Esophagus (tissue), 2 donors: ENCODE data around the gene SLX9. TPM values are rescaled to one million over a fixed set of nuclear protein-coding genes. Genes with fewer than 3 reads are reported as not detected.

Source experiments
- H3K27ac ChIP-seq, 2 donors: one replicate each; pipeline ENCODE4 v1.5.1; 2013; ENCODE audit warnings: low read depth in 2 of 2, mild to moderate bottlenecking in 2 of 2, inconsistent platforms in 1 of 2, low read length in 1 of 2, moderate library complexity in 1 of 2
- H3K27me3 ChIP-seq, 2 donors: one replicate each; pipeline ENCODE4 v1.6.1; 2013; ENCODE audit warnings: low read length in 2 of 2, control low read depth in 1 of 2, mild to moderate bottlenecking in 1 of 2; ENCODE audit not compliant: insufficient read depth in 2 of 2, control insufficient read depth in 1 of 2
- H3K36me3 ChIP-seq, 2 donors: one replicate each; pipeline ENCODE4 v1.6.1; 2013; ENCODE audit warnings: low read length in 1 of 2; ENCODE audit not compliant: control insufficient read depth in 2 of 2, insufficient read depth in 2 of 2
- H3K4me1 ChIP-seq, 2 donors: one replicate each; pipeline ENCODE4 v1.6.1; 2013; ENCODE audit warnings: low read length in 1 of 2; ENCODE audit not compliant: control insufficient read depth in 2 of 2, insufficient read depth in 2 of 2
- H3K4me3 ChIP-seq, 2 donors: one replicate each; pipeline ENCODE4 v1.5.1; 2013; ENCODE audit warnings: low read length in 2 of 2, mild to moderate bottlenecking in 2 of 2, low read depth in 1 of 2, moderate library complexity in 1 of 2
- H3K9me3 ChIP-seq, 2 donors: one replicate each; pipeline ENCODE4 v1.6.1; 2013; ENCODE audit warnings: mild to moderate bottlenecking in 2 of 2, low read depth in 1 of 2, low read length in 1 of 2, moderate library complexity in 1 of 2; ENCODE audit not compliant: control insufficient read depth in 2 of 2, insufficient read depth in 1 of 2
- WGBS, 2 donors: extraction: QIAGEN DNeasy Blood & Tissue Kit; methylation state at CpG; one replicate each; pipeline ENCODE4 v1.1.7; 2013; 5-methylcytosine and 5-hydroxymethylcytosine counted together
- polyA plus RNA-seq, 2 donors: library from polyadenylated mRNA; stranded (reverse); fragments of 200-250 nt; gene quantifications; one replicate each; pipeline ENCODE4 v1.2.3, GENCODE V29; 2013
- donor health status: healthy with polysubstance abuse.
- donor health status: Bipolar disorder and iron deficiency.

Gene SLX9, protein sequence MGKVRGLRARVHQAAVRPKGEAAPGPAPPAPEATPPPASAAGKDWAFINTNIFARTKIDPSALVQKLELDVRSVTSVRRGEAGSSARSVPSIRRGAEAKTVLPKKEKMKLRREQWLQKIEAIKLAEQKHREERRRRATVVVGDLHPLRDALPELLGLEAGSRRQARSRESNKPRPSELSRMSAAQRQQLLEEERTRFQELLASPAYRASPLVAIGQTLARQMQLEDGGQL
- polyA plus RNA-seq, result 10 to 100 TPM; 12.4 to 16.1 TPM

DNA sequence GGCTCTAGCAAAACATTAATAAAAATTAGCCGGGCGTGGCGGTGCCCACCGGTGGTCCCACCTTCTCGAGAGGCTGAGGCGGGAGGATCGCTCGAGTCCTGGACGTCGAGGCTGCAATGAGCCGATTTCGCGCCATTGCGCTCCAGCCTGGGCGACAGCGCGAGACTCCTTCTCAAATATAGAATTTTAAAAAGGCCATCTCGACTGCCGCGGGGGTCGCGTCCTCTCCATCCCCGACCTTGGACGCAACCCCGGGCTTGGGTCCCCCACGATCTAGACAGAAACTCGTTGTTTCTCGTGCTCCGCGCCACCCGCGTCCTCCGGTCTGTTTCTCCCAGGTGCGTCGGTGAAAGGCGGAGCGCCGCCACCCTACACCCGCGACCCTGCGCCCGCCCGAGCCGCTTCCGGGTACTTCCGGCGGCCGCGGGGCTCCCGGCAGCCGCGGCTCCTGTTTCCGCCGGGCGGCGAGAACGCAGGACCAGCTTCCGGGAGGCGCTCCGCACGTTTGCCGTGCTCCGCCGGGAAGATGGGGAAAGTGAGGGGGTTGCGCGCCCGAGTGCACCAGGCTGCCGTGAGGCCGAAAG is at the start of gene SLX9:
TSS of gene SLX9 (plus strand) at position 498 of the 584 bp plus-strand sequence. CDS start at position 527, 29 bp downstream.
- Histone ChIP-seq H3K4me3 (peak within 1 kb of the TSS; percentile 88 to 97), H3K4me1 (peaks cover 4 to 11% of the 10 kb centered on the region in 2 donors), H3K9me3 (no peaks in the 10 kb centered on the region), H3K27me3 (no peaks in the 10 kb centered on the region), H3K27ac (peak within 1 kb of the TSS; percentile 40 to 63), H3K36me3 (peaks cover 0 to 6% of the 10 kb centered on the region in 2 donors)
- 1 to 3% methylated on average over 66 to 69 of the region's 69 CpGs for WGBS, 2 donors

DNA sequence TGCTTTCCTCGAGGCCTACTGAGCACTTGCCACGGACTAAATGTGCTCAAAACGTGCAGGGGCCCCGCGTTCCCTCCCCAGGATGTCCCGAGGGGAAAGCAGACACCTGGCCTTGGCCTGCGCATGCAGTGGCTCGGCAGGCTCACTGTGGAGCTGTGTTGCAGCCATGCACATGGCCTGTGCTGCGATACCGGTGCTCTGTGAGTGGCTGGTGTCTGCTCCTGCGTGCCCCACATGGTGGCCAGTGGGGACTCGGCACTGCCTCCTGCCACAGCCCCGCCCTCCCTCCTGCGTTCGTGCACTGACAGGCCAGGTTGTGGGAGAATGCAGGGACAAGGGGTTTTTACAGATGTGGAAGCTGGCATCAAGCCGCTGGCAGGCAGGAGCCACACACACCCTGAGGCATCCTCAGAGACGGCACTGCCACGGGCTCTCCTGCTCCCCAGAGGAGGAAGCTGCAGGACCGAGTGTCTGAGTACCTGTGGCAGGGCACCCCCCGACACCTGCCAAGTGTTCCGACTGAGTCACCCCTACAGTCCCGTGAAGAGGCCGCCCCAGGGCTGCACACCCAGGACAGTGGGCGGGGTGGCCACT is 49.4 kb upstream of the SLX9 start:
- Histone ChIP-seq H3K27ac (no peak overlapping the region), H3K27me3 (peaks cover 0 to 3% of the 10 kb centered on the region in 2 donors), H3K36me3 (no peaks in the 10 kb centered on the region), H3K4me1 (peaks cover 0 to 11% of the 10 kb centered on the region in 2 donors), H3K9me3 (no peaks in the 10 kb centered on the region), H3K4me3 (no peak overlapping the region)
- 51 to 56% methylated on average over 23 to 24 of the region's 24 CpGs for WGBS, 2 donors

DNA sequence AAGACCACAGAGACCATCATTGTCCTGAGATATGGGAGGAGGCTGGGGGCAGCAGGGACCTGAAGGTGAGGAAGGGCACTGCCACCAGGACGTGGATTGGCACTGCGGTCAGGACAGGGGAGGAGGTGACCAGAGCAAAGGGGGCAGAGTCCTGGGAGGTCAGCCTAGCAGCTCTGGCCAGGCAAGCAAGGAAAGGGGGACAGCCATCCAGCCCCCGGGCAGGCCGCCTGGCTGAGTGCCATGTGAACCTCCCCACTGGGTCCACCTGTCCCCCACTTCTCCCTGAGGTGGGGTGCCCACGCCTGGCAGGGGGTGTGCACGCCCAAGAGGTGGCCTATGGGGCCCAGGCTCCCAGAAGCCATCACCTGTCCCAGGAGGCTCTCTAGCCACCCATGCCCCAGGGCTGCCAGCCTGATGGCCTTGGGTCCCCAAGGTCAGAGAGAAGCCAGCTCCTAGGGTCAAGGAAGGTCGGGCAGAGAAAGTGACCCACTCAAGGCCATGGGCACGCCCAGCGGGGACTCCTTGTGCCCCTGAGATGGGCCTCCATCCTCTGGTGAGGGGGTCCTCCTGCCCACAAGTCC is 48.8 kb upstream of the SLX9 start:
- 63 to 66% methylated on average over 9 of the region's 9 CpGs for WGBS, 2 donors
- Histone ChIP-seq H3K9me3 (no peaks in the 10 kb centered on the region), H3K36me3 (no peaks in the 10 kb centered on the region), H3K27ac (no peak overlapping the region), H3K27me3 (peaks cover 0 to 3% of the 10 kb centered on the region in 2 donors), H3K4me3 (no peak overlapping the region), H3K4me1 (peaks cover 0 to 11% of the 10 kb centered on the region in 2 donors)

DNA sequence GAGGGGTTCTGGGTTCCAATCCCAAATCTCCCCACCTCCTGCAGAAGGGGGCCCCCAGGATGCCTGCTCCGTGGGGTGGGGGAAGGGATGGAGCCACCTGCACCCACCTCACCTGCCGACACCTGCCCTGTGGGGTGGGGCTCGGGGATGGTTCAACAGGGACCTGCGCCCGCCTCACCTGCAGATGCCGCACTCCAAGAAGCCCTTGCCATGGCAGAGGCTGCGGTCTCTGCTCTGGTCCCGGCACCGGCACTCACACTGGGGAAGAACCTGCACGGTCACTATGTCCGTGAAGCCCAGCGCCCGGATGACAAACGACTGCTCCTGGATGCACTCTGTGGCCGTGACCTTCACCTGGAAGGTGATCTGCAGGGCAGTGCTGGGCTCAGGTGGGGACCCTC is 48.2 kb upstream of the SLX9 start:
- H3K27me3 ChIP-seq, result peaks cover 0 to 3% of the 10 kb centered on the region in 2 donors
- no peaks in the 10 kb centered on the region for H3K9me3 ChIP-seq
- H3K4me1 ChIP-seq, result peaks cover 0 to 11% of the 10 kb centered on the region in 2 donors
- no peak overlapping the region for H3K27ac ChIP-seq
- H3K4me3 ChIP-seq, result no peak overlapping the region
- WGBS, 2 donors, result 81 to 85% methylated on average over 15 of the region's 15 CpGs
- H3K36me3 ChIP-seq, result no peaks in the 10 kb centered on the region

DNA sequence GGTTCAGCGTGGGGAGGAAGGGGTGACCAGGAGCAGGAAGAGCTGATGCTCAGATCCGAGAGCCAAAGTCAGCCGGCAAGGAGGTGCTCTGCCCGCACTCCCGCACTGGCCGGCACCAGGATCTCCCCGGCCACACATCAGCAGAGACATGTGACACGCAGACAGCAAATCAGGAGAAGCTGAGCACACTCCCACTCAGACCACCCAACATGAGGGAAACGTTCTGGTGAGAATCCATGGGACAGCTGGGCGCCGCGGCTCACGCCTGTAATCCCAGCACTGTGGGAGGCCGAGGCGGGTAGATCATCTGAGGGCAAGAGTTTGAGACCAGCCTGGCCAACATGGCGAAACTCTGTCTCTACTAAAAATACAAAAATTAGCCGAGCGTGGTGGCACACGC is 47.7 kb upstream of the SLX9 start:
- no peaks in the 10 kb centered on the region for H3K36me3 ChIP-seq
- peaks cover 0 to 3% of the 10 kb centered on the region in 2 donors for H3K27me3 ChIP-seq
- H3K4me1 ChIP-seq, result peaks cover 0 to 11% of the 10 kb centered on the region in 2 donors
- H3K4me3 ChIP-seq, result no peak overlapping the region
- WGBS, 2 donors, result 67 to 77% methylated on average over 19 of the region's 19 CpGs
- H3K9me3 ChIP-seq, result no peaks in the 10 kb centered on the region
- no peak overlapping the region for H3K27ac ChIP-seq

DNA sequence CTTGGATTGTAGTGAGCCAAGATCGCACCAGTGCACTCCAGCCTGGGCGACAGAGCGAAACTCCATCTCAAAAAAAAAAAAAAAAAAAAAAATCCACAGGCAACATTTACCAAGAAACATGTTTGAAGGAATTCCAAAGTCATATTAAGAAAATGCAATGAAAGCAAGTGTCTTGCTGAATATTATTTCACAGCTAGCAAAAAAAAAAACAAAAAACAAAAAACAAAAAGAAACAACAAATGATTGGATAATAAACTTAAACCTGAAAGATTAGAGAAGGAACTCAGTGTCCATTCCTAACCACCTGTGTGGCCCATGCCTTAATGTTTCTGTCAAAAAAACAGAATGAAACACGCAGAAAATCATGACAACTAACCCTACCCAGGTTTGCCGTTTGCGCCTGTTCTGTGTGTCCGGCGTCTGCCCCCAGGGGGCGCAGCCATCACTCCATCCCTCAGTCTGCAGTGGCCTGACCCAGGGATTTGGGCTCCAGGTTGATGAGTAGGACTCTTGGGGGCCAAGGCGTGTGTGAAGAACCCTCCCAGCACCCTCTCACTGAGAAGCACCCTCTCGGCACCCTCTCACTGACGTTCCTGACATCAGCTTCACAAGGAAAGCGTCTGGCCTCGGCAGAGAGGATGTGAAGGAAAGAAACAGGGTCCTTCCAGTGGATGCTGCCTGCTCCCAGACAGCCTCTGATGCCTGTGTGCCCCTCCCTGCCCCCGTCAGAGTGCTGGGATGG is 47.1 kb upstream of the SLX9 start:
- Histone ChIP-seq H3K4me1 (peaks cover 0 to 14% of the 10 kb centered on the region in 2 donors), H3K27me3 (peaks cover 0 to 3% of the 10 kb centered on the region in 2 donors), H3K9me3 (no peaks in the 10 kb centered on the region), H3K4me3 (no peak overlapping the region), H3K36me3 (no peaks in the 10 kb centered on the region), H3K27ac (no peak overlapping the region)
- 39 to 41% methylated on average over 15 of the region's 15 CpGs for WGBS, 2 donors

DNA sequence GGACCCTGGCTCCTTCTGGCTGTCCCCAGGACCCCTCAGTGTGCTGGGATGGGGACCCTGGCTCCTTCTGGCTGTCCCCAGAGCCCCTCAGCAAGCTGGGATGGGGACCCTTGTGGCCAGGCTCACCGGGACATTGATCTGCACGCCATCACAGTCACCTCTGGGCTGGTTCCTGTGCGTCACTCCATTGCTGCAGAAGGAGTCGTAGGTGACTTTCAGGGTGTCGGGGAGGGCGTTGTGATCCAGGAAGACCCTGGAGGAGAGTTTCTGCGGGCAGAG is 46.6 kb upstream of the SLX9 start:
- 83 to 89% methylated on average over 7 of the region's 7 CpGs for WGBS, 2 donors
- Histone ChIP-seq H3K4me1 (peaks cover 0 to 14% of the 10 kb centered on the region in 2 donors), H3K36me3 (no peaks in the 10 kb centered on the region), H3K27me3 (peaks cover 0 to 3% of the 10 kb centered on the region in 2 donors), H3K27ac (no peak overlapping the region), H3K4me3 (no peak overlapping the region), H3K9me3 (no peaks in the 10 kb centered on the region)

DNA sequence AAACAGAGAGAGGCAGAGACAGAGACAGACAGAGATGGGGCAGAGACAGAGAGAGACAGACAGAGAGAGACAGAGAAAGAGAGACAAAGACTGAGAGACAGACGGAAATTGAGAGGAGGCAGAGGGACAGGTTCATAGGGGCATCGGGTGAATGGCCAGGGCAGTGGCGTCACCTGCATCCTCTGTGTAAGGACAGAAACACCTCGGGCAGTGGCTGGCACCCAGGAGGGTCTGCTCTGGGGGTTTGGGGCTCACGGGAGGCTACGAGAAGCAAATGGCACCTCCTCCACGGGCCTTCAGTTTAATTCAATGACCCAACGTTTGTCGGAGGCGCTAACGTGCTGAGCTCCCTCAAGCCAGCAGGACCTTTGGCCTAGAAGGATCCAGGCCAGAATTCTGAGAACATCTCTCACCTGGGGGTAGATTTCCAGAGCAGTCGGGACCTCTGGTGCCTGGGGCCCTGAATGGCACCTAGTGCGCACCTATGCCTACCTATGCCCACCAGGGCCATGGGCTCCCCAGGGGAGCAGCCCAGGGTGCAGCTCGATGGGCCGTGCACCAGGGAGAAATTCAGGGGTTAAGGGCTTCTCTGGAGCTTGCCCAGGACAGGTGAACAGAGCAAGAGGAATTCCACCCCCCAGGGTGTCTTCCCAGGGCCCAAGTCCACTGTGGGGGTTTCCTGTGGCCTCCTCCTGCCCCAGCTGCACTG is 45.7 kb upstream of the SLX9 start:
- WGBS, 2 donors, result 84 to 88% methylated on average over 15 of the region's 15 CpGs
- Histone ChIP-seq H3K27me3 (no peaks in the 10 kb centered on the region), H3K4me1 (peaks cover 0 to 8% of the 10 kb centered on the region in 2 donors), H3K4me3 (no peak overlapping the region), H3K9me3 (no peaks in the 10 kb centered on the region), H3K36me3 (no peaks in the 10 kb centered on the region), H3K27ac (no peak overlapping the region)
